ENCODE measurements around the gene PRKCE. TPM values are rescaled to one million over a fixed set of nuclear protein-coding genes. Genes with fewer than 3 reads are reported as not detected.

The PRKCE gene
- total and polyA plus RNA-seq, 2 donors (not counting 3 experiments of a cell fraction or from before 2014, with no cell fraction given): 27.9 to 33.9 TPM

DNA sequence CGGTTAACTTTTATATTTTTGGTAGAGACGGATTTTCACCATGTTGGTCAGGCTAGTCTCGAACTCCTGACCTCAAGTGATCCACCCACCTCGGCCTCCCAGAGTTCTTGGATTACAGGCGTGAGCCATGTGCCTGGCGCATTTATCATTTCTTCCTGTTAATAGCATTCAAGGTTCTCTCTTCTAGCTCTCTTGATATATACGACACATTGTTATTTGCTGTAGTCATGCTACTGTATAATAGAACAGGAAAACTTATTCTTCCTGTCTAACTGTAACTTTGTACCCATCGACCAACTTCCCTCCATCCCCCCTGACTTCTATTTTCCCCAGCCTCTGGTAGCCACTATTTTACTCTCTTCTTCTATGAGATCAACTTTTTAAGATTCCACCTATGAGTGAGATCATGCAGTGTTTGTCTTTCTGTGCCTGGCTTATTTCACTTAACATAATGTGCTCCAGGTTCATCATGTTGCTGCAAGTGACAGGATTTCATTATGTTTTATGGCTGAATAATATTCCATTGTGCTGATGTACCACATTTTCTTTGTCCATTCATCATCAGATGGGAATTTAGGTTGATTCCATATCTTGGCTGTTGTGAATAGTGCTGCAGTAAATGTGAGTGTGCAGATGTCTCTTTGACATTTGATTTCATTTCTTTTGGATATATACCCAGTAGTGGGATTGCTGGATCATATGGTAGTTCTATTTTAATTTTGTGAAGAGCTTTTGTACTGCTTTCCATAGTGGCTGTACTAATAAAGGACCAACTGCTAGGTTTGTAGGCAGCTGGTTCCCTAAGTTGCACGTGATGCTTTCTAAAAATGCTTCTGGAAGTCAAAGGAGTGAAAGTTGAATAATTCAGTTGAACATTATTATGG lies 205.2 kb downstream of the PRKCE start:
- Histone ChIP-seq H3K79me2 (ENCODE audit: control insufficient read depth, insufficient read depth, low read length) (no peaks in the 10 kb centered on the region), H3K27ac (ENCODE audit: insufficient read depth, low read depth, low read length) (no peak overlapping the region), H3K4me3 (replicated peaks in 1 of 3; ENCODE audit: insufficient read depth in 1 of 3, low read depth in 1 of 3, low read length in 3 of 3) (no peak overlapping the region), H3K4me2 (ENCODE audit: insufficient read depth, low read length) (no peak overlapping the region), H3K9me3 (replicated peaks; ENCODE audit: control insufficient read depth, insufficient read depth, low read length) (no peaks in the 10 kb centered on the region), H3K9me1 (replicated peaks; ENCODE audit: control insufficient read depth, extremely low read depth, insufficient read depth, low read length) (no peaks in the 10 kb centered on the region), H4K20me1 (replicated peaks; ENCODE audit: control insufficient read depth, extremely low read depth, insufficient read depth, low read length) (no peaks in the 10 kb centered on the region), H3K4me1 (ENCODE audit: control insufficient read depth, extremely low read depth, insufficient read depth, low read length) (peaks cover 17% of the 10 kb centered on the region), H2AFZ (ENCODE audit: low read depth, low read length) (no peak overlapping the region), H3K27me3 (ENCODE audit: control insufficient read depth in 2 of 2, insufficient read depth in 2 of 2, low read length in 2 of 2) (no peaks in the 10 kb centered on the region), H3K9ac (replicated peaks; ENCODE audit: extremely low read depth, insufficient read depth, low read length) (no peak overlapping the region), H3K36me3 (ENCODE audit: control insufficient read depth in 2 of 2, extremely low read depth in 1 of 2, insufficient read depth in 2 of 2, low read length in 2 of 2) (no peaks in the 10 kb centered on the region)
- FAIRE-seq (peak; percentile 59), DNase-seq (ENCODE audit: low read depth, low spot score) (peak; percentile 38)
- dilution Hi-C loops (cut with MboI; ENCODE audit: extremely low pct_ligation_motif_present, low sequenced_read_pairs) (no loop called here), intact Hi-C loops (cut with micrococcal nuclease) (loop anchor here (5.0 kb wide), 1 partner anchor 44 kb away; no protein-coding TSS in a partner anchor)
- TF ChIP-seq POLR2A (IDR thresholded peaks at IDR 0.05; ENCODE audit: low read depth, low read length) (no peak), JUN (IDR thresholded peaks at IDR 0.05; ENCODE audit: borderline replicate concordance, insufficient read depth, insufficient read length, low read depth) (no peak), MYC (IDR thresholded peaks at IDR 0.05; ENCODE audit: low read depth, low read length) (no peak), POLR2AphosphoS5 (IDR thresholded peaks at IDR 0.05; ENCODE audit: insufficient read depth, low read depth, low read length) (no peak), EZH2 (IDR thresholded peaks at IDR 0.05; ENCODE audit: borderline replicate concordance, low read depth, low read length, severe bottlenecking) (no peak), FOS (IDR thresholded peaks at IDR 0.05; ENCODE audit: borderline replicate concordance, insufficient read depth, low read length) (no peak), GATA2 (IDR thresholded peaks at IDR 0.05; ENCODE audit: insufficient read depth, insufficient read length, low read depth, low read length) (no peak)
- TF ChIP-seq, protein P1, sequence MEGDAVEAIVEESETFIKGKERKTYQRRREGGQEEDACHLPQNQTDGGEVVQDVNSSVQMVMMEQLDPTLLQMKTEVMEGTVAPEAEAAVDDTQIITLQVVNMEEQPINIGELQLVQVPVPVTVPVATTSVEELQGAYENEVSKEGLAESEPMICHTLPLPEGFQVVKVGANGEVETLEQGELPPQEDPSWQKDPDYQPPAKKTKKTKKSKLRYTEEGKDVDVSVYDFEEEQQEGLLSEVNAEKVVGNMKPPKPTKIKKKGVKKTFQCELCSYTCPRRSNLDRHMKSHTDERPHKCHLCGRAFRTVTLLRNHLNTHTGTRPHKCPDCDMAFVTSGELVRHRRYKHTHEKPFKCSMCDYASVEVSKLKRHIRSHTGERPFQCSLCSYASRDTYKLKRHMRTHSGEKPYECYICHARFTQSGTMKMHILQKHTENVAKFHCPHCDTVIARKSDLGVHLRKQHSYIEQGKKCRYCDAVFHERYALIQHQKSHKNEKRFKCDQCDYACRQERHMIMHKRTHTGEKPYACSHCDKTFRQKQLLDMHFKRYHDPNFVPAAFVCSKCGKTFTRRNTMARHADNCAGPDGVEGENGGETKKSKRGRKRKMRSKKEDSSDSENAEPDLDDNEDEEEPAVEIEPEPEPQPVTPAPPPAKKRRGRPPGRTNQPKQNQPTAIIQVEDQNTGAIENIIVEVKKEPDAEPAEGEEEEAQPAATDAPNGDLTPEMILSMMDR (IDR thresholded peaks at IDR 0.05; ENCODE audit: extremely low read depth in 1 of 2, insufficient read depth in 1 of 2, low read depth in 1 of 2, low read length in 2 of 2): no peak
- TF ChIP-seq, protein P2, sequence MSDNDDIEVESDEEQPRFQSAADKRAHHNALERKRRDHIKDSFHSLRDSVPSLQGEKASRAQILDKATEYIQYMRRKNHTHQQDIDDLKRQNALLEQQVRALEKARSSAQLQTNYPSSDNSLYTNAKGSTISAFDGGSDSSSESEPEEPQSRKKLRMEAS (IDR thresholded peaks at IDR 0.05; ENCODE audit: insufficient read depth, insufficient read length): no peak
- CTCF ChIA-PET: interaction anchor here (1.2 to 2.2 kb wide), 2 partner anchors 25 to 78 kb away, joined by 3 to 8 read pairs; no protein-coding TSS in a partner anchor
- BruUV-seq (replicated peaks): no TSS peak
- POLR2A ChIA-PET: no interaction called here
